HepG2 (cell line): ENCODE results near the gene MIER1. TPM values are rescaled to one million over a fixed set of nuclear protein-coding genes. Genes with fewer than 3 reads are reported as not detected.

Experiments used
- BATF2 ChIP-seq: sonication (generic); formaldehyde crosslinking; IDR thresholded peaks from 2 replicates; pipeline ENCODE4 v1.8.0; 2022; ENCODE audit warnings: mild to moderate bottlenecking, missing genetic modification reagents, moderate library complexity
- CENPX ChIP-seq: sonication (generic); formaldehyde crosslinking; IDR thresholded peaks from 2 replicates; pipeline ENCODE4 v1.9.0; 2021; ENCODE audit warnings: mild to moderate bottlenecking, missing genetic modification reagents, moderate library complexity
- FOXA1 ChIP-seq, 2 experiments: fragments of 450-650 bp in 1 of 2; sonication (generic) in 1 of 2; formaldehyde crosslinking in 1 of 2; IDR thresholded peaks; 2 replicates each; pipeline versions ENCODE4 v1.4.0 to v1.6.1; 2016 to 2020; ENCODE audit warnings: missing genetic modification reagents in 1 of 2
- GATA4 ChIP-seq: sonication (generic); IDR thresholded peaks from 2 replicates; pipeline ENCODE4 v1.6.1; 2016; ENCODE audit warnings: antibody characterized with exemption, low read depth, borderline replicate concordance
- HNF1A ChIP-seq, 2 experiments: sonication (generic) in 1 of 2; formaldehyde crosslinking in 1 of 2; IDR thresholded peaks; 2 replicates each; pipeline versions ENCODE4 v1.4.0 to v1.6.1; 2016 to 2020; ENCODE audit warnings: borderline replicate concordance in 1 of 2, low read depth in 1 of 2, mild to moderate bottlenecking in 1 of 2, missing genetic modification reagents in 1 of 2
- HNF1B ChIP-seq: sonication (generic); formaldehyde crosslinking; IDR thresholded peaks from 2 replicates; pipeline ENCODE4 v1.5.1; 2020; ENCODE audit warnings: mild to moderate bottlenecking, moderate library complexity, missing genetic modification reagents
- JDP2 ChIP-seq: sonication (generic); formaldehyde crosslinking; IDR thresholded peaks from 2 replicates; pipeline ENCODE4 v1.8.1; 2022; ENCODE audit warnings: missing genetic modification reagents, borderline replicate concordance
- RBM22 ChIP-seq: fragments of 200-400 bp; formaldehyde crosslinking; optimal IDR thresholded peaks from 2 replicates; pipeline ENCODE3; 2017; ENCODE audit warnings: mild to moderate bottlenecking, low read length, moderate library complexity
- RERE ChIP-seq: IDR thresholded peaks from 2 replicates; pipeline ENCODE4 v1.6.1; 2016; ENCODE audit warnings: low read depth, missing genetic modification reagents, missing compliant biosample characterization
- TBL1XR1 ChIP-seq: fragments of 150-350 bp; IDR thresholded peaks from 2 replicates; pipeline ENCODE4 v1.6.1; 2014; ENCODE audit warnings: borderline replicate concordance, low read length; ENCODE audit not compliant: partially characterized antibody
- ZNF121 ChIP-seq: sonication (generic); formaldehyde crosslinking; IDR thresholded peaks from 2 replicates; pipeline ENCODE4 v1.5.0; 2020; ENCODE audit warnings: mild to moderate bottlenecking, missing genetic modification reagents
- ZNF543 ChIP-seq: sonication (generic); formaldehyde crosslinking; IDR thresholded peaks from 2 replicates; pipeline ENCODE4 v1.4.0; 2020; ENCODE audit warnings: mild to moderate bottlenecking, missing genetic modification reagents
- ZNF550 ChIP-seq: sonication (generic); formaldehyde crosslinking; IDR thresholded peaks from 2 replicates; pipeline ENCODE4 v1.4.0; 2020; ENCODE audit warnings: mild to moderate bottlenecking, missing genetic modification reagents, borderline replicate concordance
- ZNF709 ChIP-seq: sonication (generic); formaldehyde crosslinking; IDR thresholded peaks from 2 replicates; pipeline ENCODE4 v1.5.0; 2020; ENCODE audit warnings: mild to moderate bottlenecking, missing genetic modification reagents
- ZNF850 ChIP-seq: sonication (generic); formaldehyde crosslinking; conservative IDR thresholded peaks from 2 replicates; pipeline ENCODE4 v1.9.0; 2021; ENCODE audit warnings: mild to moderate bottlenecking, missing genetic modification reagents
- polyA plus RNA-seq, 8 experiments: library from polyadenylated mRNA; depleted of rRNA in 3 of 8; stranded (reverse) in 7 of 8; unstranded in 1 of 8; fragments of >200 nt; fragmentation: Illumina TruSeq in 4 of 8; extraction: Trizol in 4 of 8; gene quantifications; 2 replicates each; pipeline versions ENCODE4 v1.2.1 to v1.2.3, GENCODE V29; 2011 to 2016; ENCODE audit warnings: low read depth in 4 of 8, missing spikeins in 1 of 8, mixed read lengths in 1 of 8; ENCODE audit not compliant: insufficient read depth in 1 of 8
- total RNA-seq, 5 experiments: library from RNA; depleted of rRNA; stranded (reverse); fragments of >200 nt; fragmentation: Illumina TruSeq; extraction: Trizol; gene quantifications; 2 replicates each; pipeline ENCODE4 v1.2.3, GENCODE V29; 2016; ENCODE audit warnings: low read depth in 1 of 5

MIER1 gene
- total and polyA plus RNA-seq, 2 of the 13 experiments (the other 11 are each of a cell fraction or from before 2014, with no cell fraction given) = 7.0 to 30.4 TPM

- TF ChIP-seq RERE (CRISPR knock-in tag) = no peak
- TF ChIP-seq HNF1A (IDR thresholded peaks at IDR 0.05; ENCODE audit: low read depth) = no peak
- TF ChIP-seq HNF1A (CRISPR knock-in tag; IDR thresholded peaks at IDR 0.05; ENCODE audit: borderline replicate concordance) = peak; percentile 27; the same call in 1 of the 2 replicates
- peak; percentile 60 for TF ChIP-seq RBM22
- no peak for TF ChIP-seq CENPX
- TF ChIP-seq ZNF543 (CRISPR knock-in tag) = peak; percentile 86
- TF ChIP-seq ZNF121 = no peak
- TF ChIP-seq ZNF850 = no peak
- TF ChIP-seq FOXA1 (IDR thresholded peaks at IDR 0.05) = no peak
- no peak for TF ChIP-seq FOXA1 (CRISPR knock-in tag; IDR thresholded peaks at IDR 0.05)
- peak; percentile 88; the same call in 1 of the 2 replicates for TF ChIP-seq ZNF709 (CRISPR knock-in tag)
- no peak for TF ChIP-seq ZNF550
- TF ChIP-seq HNF1B (CRISPR knock-in tag) = peak; percentile 81
- TF ChIP-seq GATA4 = peak; percentile 12; the same call in 1 of the 2 replicates
- TF ChIP-seq BATF2 (CRISPR knock-in tag) = no peak
- no peak for TF ChIP-seq TBL1XR1
- no peak for TF ChIP-seq JDP2 (CRISPR knock-in tag)
These were observed at the start of gene MIER1, which contains the start of gene DNAI4 (continued) for GRCh38 chr1:66924756-66925557.
